GM12878 (cell line): ENCODE data around the gene AFMID.

Source experiments
- CUX1 ChIP-seq: IDR thresholded peaks from 2 replicates; pipeline ENCODE4 v1.6.1; 2012; ENCODE audit warnings: improper control_type of control experiment, low read depth, low read length; ENCODE audit not compliant: insufficient replicate concordance
- E2F4 ChIP-seq: IDR thresholded peaks from 2 replicates; pipeline ENCODE4 v1.6.1; 2012; ENCODE audit warnings: low read depth, low read length, improper control_type of control experiment
- HCFC1 ChIP-seq: fragments of 150-350 bp; IDR thresholded peaks from 2 replicates; pipeline ENCODE4 v1.6.1; 2014; ENCODE audit warnings: low read length
- JUNB ChIP-seq: IDR thresholded peaks from 2 replicates; pipeline ENCODE4 v1.6.1; 2016; ENCODE audit warnings: antibody characterized with exemption, mild to moderate bottlenecking
- POLR2A ChIP-seq: IDR thresholded peaks from 2 replicates; pipeline ENCODE4 v1.6.1; 2011; ENCODE audit warnings: low read depth, mild to moderate bottlenecking, low read length

GRCh38 chr17:78225088-78225865 lies 38.1 kb downstream of the AFMID start:
- TF ChIP-seq E2F4 (no peak), JUNB (no peak), CUX1 (no peak), HCFC1 (no peak), POLR2A (no peak)
